ENCODE data around the gene SYNPO2L.
A peak's percentile ranks its signal among the peaks of the same experiment; 100 is the strongest.
"Not testable (repeated sequence)": the region's sequence is repeated elsewhere in the genome, so short reads cannot be mapped to it uniquely, and the experiment has no call there.

SYNPO2L gene

GRCh38 chr10:73664156-73665040, 8.6 kb upstream of the SYNPO2L start:
- not testable (repeated sequence) for H3K9ac ChIP-seq (ENCODE audit: low read length); H3K27me3 ChIP-seq (ENCODE audit: control insufficient read depth, insufficient read depth, low read length); H3K36me3 ChIP-seq (ENCODE audit: control insufficient read depth, insufficient read depth, low read length); H3K4me3 ChIP-seq (ENCODE audit: low read length); H3K27ac ChIP-seq (ENCODE audit: low read depth, low read length); H3K4me1 ChIP-seq (ENCODE audit: control insufficient read depth, insufficient read depth, low read length)

GRCh38 chr10:73663621-73664020, 7.8 kb upstream of the SYNPO2L start:
- H3K9ac ChIP-seq (ENCODE audit: low read length); H3K27ac ChIP-seq (ENCODE audit: low read depth, low read length); H3K4me1 ChIP-seq (ENCODE audit: control insufficient read depth, insufficient read depth, low read length); H3K27me3 ChIP-seq (ENCODE audit: control insufficient read depth, insufficient read depth, low read length); H3K4me3 ChIP-seq (ENCODE audit: low read length); H3K36me3 ChIP-seq (ENCODE audit: control insufficient read depth, insufficient read depth, low read length): not testable (repeated sequence)

- not testable (repeated sequence) for H3K9ac ChIP-seq (ENCODE audit: low read length); H3K4me3 ChIP-seq (ENCODE audit: low read length); H3K4me1 ChIP-seq (ENCODE audit: control insufficient read depth, insufficient read depth, low read length); H3K36me3 ChIP-seq (ENCODE audit: control insufficient read depth, insufficient read depth, low read length); H3K27ac ChIP-seq (ENCODE audit: low read depth, low read length); H3K27me3 ChIP-seq (ENCODE audit: control insufficient read depth, insufficient read depth, low read length)
Observed at GRCh38 chr10:73662705-73663104, 6.9 kb upstream of the SYNPO2L start.

GRCh38 chr10:73655257-73655989, 406 bp downstream of the SYNPO2L start:
- Histone ChIP-seq H3K36me3 (ENCODE audit: control insufficient read depth, insufficient read depth, low read length) (no peaks in the 10 kb centered on the region), H3K4me3 (ENCODE audit: low read length) (no peak overlapping the region), H3K9ac (ENCODE audit: low read length) (no peak overlapping the region), H3K27ac (ENCODE audit: low read depth, low read length) (no peak overlapping the region), H3K4me1 (ENCODE audit: control insufficient read depth, insufficient read depth, low read length) (no peaks in the 10 kb centered on the region), H3K27me3 (ENCODE audit: control insufficient read depth, insufficient read depth, low read length) (no peaks in the 10 kb centered on the region)

- Histone ChIP-seq H3K4me3 (ENCODE audit: low read length) (no peak overlapping the region), H3K27ac (ENCODE audit: low read depth, low read length) (no peak overlapping the region), H3K27me3 (ENCODE audit: control insufficient read depth, insufficient read depth, low read length) (no peaks in the 10 kb centered on the region), H3K9ac (ENCODE audit: low read length) (no peak overlapping the region), H3K36me3 (ENCODE audit: control insufficient read depth, insufficient read depth, low read length) (no peaks in the 10 kb centered on the region), H3K4me1 (ENCODE audit: control insufficient read depth, insufficient read depth, low read length) (no peaks in the 10 kb centered on the region)
Observed at GRCh38 chr10:73653701-73654100, 2.1 kb downstream of the SYNPO2L start.

GRCh38 chr10:73653195-73653594, 2.6 kb downstream of the SYNPO2L start:
- no peak overlapping the region for H3K27ac ChIP-seq (ENCODE audit: low read depth, low read length)
- H3K4me3 ChIP-seq (ENCODE audit: low read length), result no peak overlapping the region
- H3K36me3 ChIP-seq (ENCODE audit: control insufficient read depth, insufficient read depth, low read length), result no peaks in the 10 kb centered on the region
- H3K9ac ChIP-seq (ENCODE audit: low read length), result no peak overlapping the region
- H3K4me1 ChIP-seq (ENCODE audit: control insufficient read depth, insufficient read depth, low read length), result peaks cover 3% of the 10 kb centered on the region
- H3K27me3 ChIP-seq (ENCODE audit: control insufficient read depth, insufficient read depth, low read length), result no peaks in the 10 kb centered on the region

- Histone ChIP-seq H3K9ac (ENCODE audit: low read length) (no peak overlapping the region), H3K36me3 (ENCODE audit: control insufficient read depth, insufficient read depth, low read length) (no peaks in the 10 kb centered on the region), H3K4me1 (ENCODE audit: control insufficient read depth, insufficient read depth, low read length) (peaks cover 5% of the 10 kb centered on the region), H3K4me3 (ENCODE audit: low read length) (no peak overlapping the region), H3K27me3 (ENCODE audit: control insufficient read depth, insufficient read depth, low read length) (no peaks in the 10 kb centered on the region), H3K27ac (ENCODE audit: low read depth, low read length) (no peak overlapping the region)
Observed at GRCh38 chr10:73650537-73651331, 5.1 kb downstream of the SYNPO2L start.

GRCh38 chr10:73649876-73650536, 5.8 kb downstream of the SYNPO2L start:
- H3K27me3 ChIP-seq (ENCODE audit: control insufficient read depth, insufficient read depth, low read length), result no peaks in the 10 kb centered on the region
- H3K4me1 ChIP-seq (ENCODE audit: control insufficient read depth, insufficient read depth, low read length), result peaks cover 5% of the 10 kb centered on the region
- H3K36me3 ChIP-seq (ENCODE audit: control insufficient read depth, insufficient read depth, low read length), result no peaks in the 10 kb centered on the region
- no peak overlapping the region for H3K27ac ChIP-seq (ENCODE audit: low read depth, low read length)
- no peak overlapping the region for H3K9ac ChIP-seq (ENCODE audit: low read length)
- H3K4me3 ChIP-seq (ENCODE audit: low read length), result no peak overlapping the region

GRCh38 chr10:73648975-73649829, 6.6 kb downstream of the SYNPO2L start:
- H3K4me1 ChIP-seq (ENCODE audit: control insufficient read depth, insufficient read depth, low read length), result peaks cover 5% of the 10 kb centered on the region
- H3K4me3 ChIP-seq (ENCODE audit: low read length), result no peak overlapping the region
- no peak overlapping the region for H3K27ac ChIP-seq (ENCODE audit: low read depth, low read length)
- H3K36me3 ChIP-seq (ENCODE audit: control insufficient read depth, insufficient read depth, low read length), result no peaks in the 10 kb centered on the region
- H3K9ac ChIP-seq (ENCODE audit: low read length), result no peak overlapping the region
- no peaks in the 10 kb centered on the region for H3K27me3 ChIP-seq (ENCODE audit: control insufficient read depth, insufficient read depth, low read length)

- Histone ChIP-seq H3K27ac (ENCODE audit: low read depth, low read length) (peak overlapping the region; percentile 51), H3K4me3 (ENCODE audit: low read length) (peak overlapping the region; percentile 88), H3K4me1 (ENCODE audit: control insufficient read depth, insufficient read depth, low read length) (peaks cover 5% of the 10 kb centered on the region), H3K27me3 (ENCODE audit: control insufficient read depth, insufficient read depth, low read length) (no peaks in the 10 kb centered on the region), H3K36me3 (ENCODE audit: control insufficient read depth, insufficient read depth, low read length) (no peaks in the 10 kb centered on the region), H3K9ac (ENCODE audit: low read length) (peak overlapping the region; percentile 59)
Observed at GRCh38 chr10:73647875-73648651, 7.8 kb downstream of the SYNPO2L start.
